Neuron (in vitro differentiated cells): Measurements from ENCODE around the gene GRK7.

Source experiments
- H2AFZ ChIP-seq: one replicate; pipeline ENCODE4 v1.6.1; 2013; ENCODE audit warnings: low read depth, mild to moderate bottlenecking, inconsistent platforms, low read length, moderate library complexity
- H3K27me3 ChIP-seq: one replicate; pipeline ENCODE4 v1.6.1; 2013; ENCODE audit warnings: low read length; ENCODE audit not compliant: insufficient read depth
- H3K36me3 ChIP-seq: one replicate; pipeline ENCODE4 v1.6.1; 2013; ENCODE audit warnings: low read length; ENCODE audit not compliant: insufficient read depth
- H3K4me1 ChIP-seq: one replicate; pipeline ENCODE4 v1.6.1; 2013; ENCODE audit warnings: low read length; ENCODE audit not compliant: insufficient read depth
- H3K4me3 ChIP-seq: 2 replicates; pipeline ENCODE4 v1.5.1; 2013; ENCODE audit warnings: mild to moderate bottlenecking, low read length, moderate library complexity
- H3K9me3 ChIP-seq: one replicate; pipeline ENCODE4 v1.6.1; 2013; ENCODE audit warnings: low read length

Gene GRK7, protein sequence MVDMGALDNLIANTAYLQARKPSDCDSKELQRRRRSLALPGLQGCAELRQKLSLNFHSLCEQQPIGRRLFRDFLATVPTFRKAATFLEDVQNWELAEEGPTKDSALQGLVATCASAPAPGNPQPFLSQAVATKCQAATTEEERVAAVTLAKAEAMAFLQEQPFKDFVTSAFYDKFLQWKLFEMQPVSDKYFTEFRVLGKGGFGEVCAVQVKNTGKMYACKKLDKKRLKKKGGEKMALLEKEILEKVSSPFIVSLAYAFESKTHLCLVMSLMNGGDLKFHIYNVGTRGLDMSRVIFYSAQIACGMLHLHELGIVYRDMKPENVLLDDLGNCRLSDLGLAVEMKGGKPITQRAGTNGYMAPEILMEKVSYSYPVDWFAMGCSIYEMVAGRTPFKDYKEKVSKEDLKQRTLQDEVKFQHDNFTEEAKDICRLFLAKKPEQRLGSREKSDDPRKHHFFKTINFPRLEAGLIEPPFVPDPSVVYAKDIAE (N-terminal part only)

GRCh38 chr3:141763088-141763750, at the start of gene GRK7:
TSS of gene GRK7 (plus strand) at chr3:141763408. CDS start at chr3:141778285, 14,877 bp downstream.
- Histone ChIP-seq H3K27me3 (no peaks in the 10 kb centered on the region), H3K4me1 (peaks cover 2% of the 10 kb centered on the region), H3K4me3 (no peak within 1 kb of the TSS), H3K36me3 (no peaks in the 10 kb centered on the region), H3K9me3 (no peaks in the 10 kb centered on the region), H2AFZ (no peak within 1 kb of the TSS)

- Histone ChIP-seq H3K36me3 (no peaks in the 10 kb centered on the region), H3K4me1 (peaks cover 10% of the 10 kb centered on the region), H2AFZ (no peak overlapping the region), H3K4me3 (no peak overlapping the region), H3K9me3 (peaks cover 2% of the 10 kb centered on the region), H3K27me3 (peaks cover 3% of the 10 kb centered on the region)
Measured at GRCh38 chr3:141714671-141715070, 48.5 kb upstream of the GRK7 start.

GRCh38 chr3:141722081-141722480, 41.1 kb upstream of the GRK7 start:
- Histone ChIP-seq H3K36me3 (no peaks in the 10 kb centered on the region), H3K27me3 (no peaks in the 10 kb centered on the region), H3K9me3 (no peaks in the 10 kb centered on the region), H2AFZ (no peak overlapping the region), H3K4me3 (no peak overlapping the region), H3K4me1 (peaks cover 3% of the 10 kb centered on the region)

DNA sequence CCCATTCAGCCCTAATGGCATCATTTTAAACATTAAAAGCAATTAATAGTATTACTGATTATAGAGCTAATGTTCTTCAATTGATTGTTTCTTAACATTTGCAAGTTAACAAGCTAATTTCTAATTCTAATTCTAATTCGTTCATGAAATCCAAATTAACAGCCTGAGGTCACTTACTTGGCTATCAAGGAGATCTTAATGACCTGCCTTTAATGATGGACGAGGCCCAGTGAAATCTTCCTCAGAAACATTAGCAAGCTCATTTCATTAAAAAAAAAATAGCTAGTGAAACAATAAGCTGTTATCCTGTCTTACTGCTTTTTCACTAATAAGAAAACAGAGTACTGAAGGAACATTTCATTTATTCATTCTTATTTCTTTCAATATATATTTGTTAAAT, 40.6 kb upstream of the GRK7 start:
- H3K4me3 ChIP-seq, result no peak overlapping the region

GRCh38 chr3:141723255-141723654, 40.0 kb upstream of the GRK7 start:
- H3K36me3 ChIP-seq, result no peaks in the 10 kb centered on the region
- H3K4me3 ChIP-seq, result no peak overlapping the region
- no peaks in the 10 kb centered on the region for H3K9me3 ChIP-seq
- no peaks in the 10 kb centered on the region for H3K27me3 ChIP-seq
- H2AFZ ChIP-seq, result no peak overlapping the region
- peaks cover 3% of the 10 kb centered on the region for H3K4me1 ChIP-seq

More for the DNA sequence above, 40.6 kb upstream of the GRK7 start:
- Histone ChIP-seq H3K36me3 (no peaks in the 10 kb centered on the region), H3K9me3 (no peaks in the 10 kb centered on the region), H3K27me3 (no peaks in the 10 kb centered on the region), H2AFZ (no peak overlapping the region), H3K4me1 (peaks cover 3% of the 10 kb centered on the region)

DNA sequence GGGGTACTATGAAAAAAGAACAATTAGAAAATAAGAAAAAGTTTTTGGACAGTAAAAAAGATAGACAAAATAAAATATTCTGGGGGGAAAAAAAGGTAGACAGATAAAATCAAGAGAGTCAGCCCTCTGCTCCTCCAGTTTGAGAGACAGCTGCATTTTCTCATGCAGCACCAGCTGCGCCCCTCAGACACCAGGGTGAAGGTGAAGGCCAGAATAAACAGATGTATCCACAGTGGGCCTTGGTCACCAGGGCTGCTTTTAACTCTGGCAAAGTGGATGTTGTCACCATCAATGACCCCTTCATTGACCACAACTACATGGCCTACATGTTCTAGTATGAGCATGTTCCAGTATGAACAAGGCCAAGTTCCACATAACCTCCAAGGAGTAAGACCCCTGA, 39.0 kb upstream of the GRK7 start:
- peaks cover 4% of the 10 kb centered on the region for H3K27me3 ChIP-seq
- H3K4me3 ChIP-seq, result no peak overlapping the region
- no peaks in the 10 kb centered on the region for H3K36me3 ChIP-seq
- no peaks in the 10 kb centered on the region for H3K9me3 ChIP-seq
- no peak overlapping the region for H2AFZ ChIP-seq
- H3K4me1 ChIP-seq, result peaks cover 3% of the 10 kb centered on the region

DNA sequence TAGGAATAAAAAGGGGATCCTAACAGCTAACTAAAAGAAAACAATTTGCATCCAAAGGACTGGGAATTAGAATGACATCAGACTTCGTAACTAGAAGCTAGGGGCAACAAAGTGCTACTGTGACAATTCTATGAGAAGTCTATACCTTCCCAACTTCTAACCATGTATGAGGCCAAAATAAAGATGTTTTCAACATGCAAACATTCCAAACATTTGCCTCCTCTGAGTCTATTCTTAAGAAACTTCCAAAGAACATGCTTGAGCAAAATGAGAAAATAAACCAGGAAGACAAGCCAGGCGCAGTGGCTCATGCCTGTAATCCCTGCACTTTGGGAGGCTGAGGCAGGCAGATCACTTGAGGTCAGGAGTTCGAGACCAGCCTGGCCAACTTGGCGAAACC, 38.2 kb upstream of the GRK7 start:
- Histone ChIP-seq H2AFZ (no peak overlapping the region), H3K36me3 (no peaks in the 10 kb centered on the region), H3K4me1 (peaks cover 3% of the 10 kb centered on the region), H3K4me3 (no peak overlapping the region), H3K9me3 (no peaks in the 10 kb centered on the region), H3K27me3 (peaks cover 4% of the 10 kb centered on the region)

- Histone ChIP-seq H3K4me1 (peaks cover 2% of the 10 kb centered on the region), H2AFZ (no peak overlapping the region), H3K9me3 (no peaks in the 10 kb centered on the region), H3K36me3 (no peaks in the 10 kb centered on the region), H3K27me3 (peaks cover 4% of the 10 kb centered on the region), H3K4me3 (no peak overlapping the region)
Measured at GRCh38 chr3:141726483-141726882, 36.7 kb upstream of the GRK7 start.

- Histone ChIP-seq H3K36me3 (no peaks in the 10 kb centered on the region), H3K9me3 (no peaks in the 10 kb centered on the region), H3K27me3 (peaks cover 4% of the 10 kb centered on the region), H3K4me1 (no peaks in the 10 kb centered on the region), H2AFZ (no peak overlapping the region), H3K4me3 (no peak overlapping the region)
Measured at GRCh38 chr3:141728355-141728892, 34.8 kb upstream of the GRK7 start.

- Histone ChIP-seq H3K27me3 (peaks cover 4% of the 10 kb centered on the region), H3K4me1 (no peaks in the 10 kb centered on the region)
Measured at GRCh38 chr3:141729240-141729639, 34.0 kb upstream of the GRK7 start.

GRCh38 chr3:141735176-141735575, 28.0 kb upstream of the GRK7 start:
- no peak overlapping the region for H3K4me3 ChIP-seq
- H2AFZ ChIP-seq, result no peak overlapping the region
- no peaks in the 10 kb centered on the region for H3K9me3 ChIP-seq
- H3K27me3 ChIP-seq, result no peaks in the 10 kb centered on the region
- no peaks in the 10 kb centered on the region for H3K36me3 ChIP-seq
- peaks cover 8% of the 10 kb centered on the region for H3K4me1 ChIP-seq

More at GRCh38 chr3:141729240-141729639, 34.0 kb upstream of the GRK7 start:
- H3K4me3 ChIP-seq, result no peak overlapping the region
- H2AFZ ChIP-seq, result no peak overlapping the region
- no peaks in the 10 kb centered on the region for H3K9me3 ChIP-seq
- H3K36me3 ChIP-seq, result no peaks in the 10 kb centered on the region

- no peaks in the 10 kb centered on the region for H3K9me3 ChIP-seq
- no peaks in the 10 kb centered on the region for H3K36me3 ChIP-seq
- H2AFZ ChIP-seq, result no peak overlapping the region
- H3K4me1 ChIP-seq, result peaks cover 14% of the 10 kb centered on the region
- no peak overlapping the region for H3K4me3 ChIP-seq
- no peaks in the 10 kb centered on the region for H3K27me3 ChIP-seq
Measured at GRCh38 chr3:141735770-141736465, 27.3 kb upstream of the GRK7 start.

- Histone ChIP-seq H3K4me1 (peaks cover 18% of the 10 kb centered on the region), H3K9me3 (no peaks in the 10 kb centered on the region), H3K27me3 (no peaks in the 10 kb centered on the region), H3K4me3 (no peak overlapping the region), H2AFZ (no peak overlapping the region), H3K36me3 (no peaks in the 10 kb centered on the region)
Measured at GRCh38 chr3:141737093-141737492, 26.1 kb upstream of the GRK7 start.
